Measurements from ENCODE around the gene ZPLD1. TPM values are rescaled to one million over a fixed set of nuclear protein-coding genes. Genes with fewer than 3 reads are reported as not detected.

ZPLD1 gene
- total RNA-seq, 4 donors from 2014 or later, result 0.26 TPM; not detected in 3

DNA sequence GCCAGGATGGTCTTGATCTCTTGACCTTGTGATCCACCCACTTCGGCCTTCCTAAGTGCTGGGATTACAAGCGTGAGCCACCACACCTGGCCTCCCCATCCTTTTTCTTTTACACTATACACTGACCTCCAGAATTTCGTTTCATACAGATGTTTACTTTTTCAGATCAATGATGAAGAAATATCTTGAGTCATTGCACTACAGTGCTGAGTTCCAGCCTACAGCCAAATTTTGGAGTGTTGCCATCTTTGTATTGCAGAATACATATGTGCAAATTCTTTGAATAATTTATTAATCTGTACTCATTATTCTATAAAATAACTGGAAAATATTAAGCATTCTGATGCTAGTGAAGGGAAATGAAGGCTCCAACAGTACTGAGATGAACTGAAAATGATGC, 12.5 kb downstream of the ZPLD1 start:
- 51% methylated on average over 3 of the region's 3 CpGs for WGBS
- Histone ChIP-seq H3K4me1 (no peaks in the 10 kb centered on the region), H3K27ac (replicated peaks in 1 of 4) (no peak overlapping the region), H3K4me3 (no peak overlapping the region), H3K9me3 (no peaks in the 10 kb centered on the region), H3K36me3 (no peaks in the 10 kb centered on the region), H3K27me3 (no peaks in the 10 kb centered on the region)
- intact Hi-C loops (cut with DNase I), result no loop called here
- TF ChIP-seq, protein P1, sequence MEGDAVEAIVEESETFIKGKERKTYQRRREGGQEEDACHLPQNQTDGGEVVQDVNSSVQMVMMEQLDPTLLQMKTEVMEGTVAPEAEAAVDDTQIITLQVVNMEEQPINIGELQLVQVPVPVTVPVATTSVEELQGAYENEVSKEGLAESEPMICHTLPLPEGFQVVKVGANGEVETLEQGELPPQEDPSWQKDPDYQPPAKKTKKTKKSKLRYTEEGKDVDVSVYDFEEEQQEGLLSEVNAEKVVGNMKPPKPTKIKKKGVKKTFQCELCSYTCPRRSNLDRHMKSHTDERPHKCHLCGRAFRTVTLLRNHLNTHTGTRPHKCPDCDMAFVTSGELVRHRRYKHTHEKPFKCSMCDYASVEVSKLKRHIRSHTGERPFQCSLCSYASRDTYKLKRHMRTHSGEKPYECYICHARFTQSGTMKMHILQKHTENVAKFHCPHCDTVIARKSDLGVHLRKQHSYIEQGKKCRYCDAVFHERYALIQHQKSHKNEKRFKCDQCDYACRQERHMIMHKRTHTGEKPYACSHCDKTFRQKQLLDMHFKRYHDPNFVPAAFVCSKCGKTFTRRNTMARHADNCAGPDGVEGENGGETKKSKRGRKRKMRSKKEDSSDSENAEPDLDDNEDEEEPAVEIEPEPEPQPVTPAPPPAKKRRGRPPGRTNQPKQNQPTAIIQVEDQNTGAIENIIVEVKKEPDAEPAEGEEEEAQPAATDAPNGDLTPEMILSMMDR (IDR thresholded peaks at IDR 0.05), result no peak
- TF ChIP-seq EP300 (IDR thresholded peaks at IDR 0.05), result no peak
- no peak for TF ChIP-seq POLR2A (IDR thresholded peaks at IDR 0.05; ENCODE audit: low read depth)
- no peak for TF ChIP-seq POLR2AphosphoS5 (IDR thresholded peaks at IDR 0.05)
- DNase-seq (ENCODE audit: extremely low spot score), result no peak

DNA sequence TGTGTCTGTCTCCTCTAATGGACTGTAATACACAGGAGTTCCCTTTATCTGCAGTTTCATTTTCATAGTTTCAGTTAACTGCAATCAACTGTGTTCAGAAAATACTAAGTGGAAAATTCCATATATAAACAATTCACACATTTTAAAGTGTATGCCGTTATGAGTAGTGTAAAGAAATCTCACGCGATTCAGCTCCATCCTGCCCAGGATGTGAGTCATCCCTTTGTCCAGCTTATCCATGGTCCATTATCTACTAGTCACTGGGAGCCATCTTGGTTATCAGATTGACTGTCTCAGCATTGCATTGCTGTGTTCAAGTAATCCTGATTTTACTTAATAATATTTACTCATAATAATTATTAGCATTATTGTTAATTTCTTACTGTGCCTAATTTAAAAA, 14.5 kb downstream of the ZPLD1 start:
- 80% methylated on average over 3 of the region's 3 CpGs for WGBS
- Histone ChIP-seq H3K27ac (replicated peaks in 1 of 4) (no peak overlapping the region), H3K27me3 (no peaks in the 10 kb centered on the region), H3K36me3 (no peaks in the 10 kb centered on the region), H3K9me3 (no peaks in the 10 kb centered on the region), H3K4me3 (no peak overlapping the region), H3K4me1 (no peaks in the 10 kb centered on the region)
- DNase-seq (ENCODE audit: extremely low spot score), result no peak
- intact Hi-C loops (cut with DNase I), result no loop called here
- no peak for TF ChIP-seq POLR2A (IDR thresholded peaks at IDR 0.05; ENCODE audit: low read depth)

DNA sequence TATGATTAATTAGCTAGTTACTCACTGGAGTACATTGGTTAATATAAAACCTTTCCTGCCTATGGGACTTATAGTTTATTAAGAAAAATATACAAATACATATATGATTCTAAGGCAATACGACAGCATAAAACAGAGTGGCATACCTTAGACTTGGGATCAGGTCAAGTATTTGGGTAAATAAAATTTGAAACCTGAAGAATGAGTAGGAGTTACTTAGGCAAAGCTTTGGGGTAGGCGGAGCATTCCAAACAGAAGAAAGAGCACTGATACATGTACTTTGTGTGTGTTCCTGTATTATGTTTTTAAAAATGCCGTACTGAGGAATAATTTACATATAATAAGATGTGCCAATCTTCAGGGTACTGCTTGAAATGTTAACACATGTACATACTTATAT, 15.1 kb downstream of the ZPLD1 start:
- intact Hi-C loops (cut with DNase I), result no loop called here
- 90% methylated on average over 3 of the region's 3 CpGs for WGBS

DNA sequence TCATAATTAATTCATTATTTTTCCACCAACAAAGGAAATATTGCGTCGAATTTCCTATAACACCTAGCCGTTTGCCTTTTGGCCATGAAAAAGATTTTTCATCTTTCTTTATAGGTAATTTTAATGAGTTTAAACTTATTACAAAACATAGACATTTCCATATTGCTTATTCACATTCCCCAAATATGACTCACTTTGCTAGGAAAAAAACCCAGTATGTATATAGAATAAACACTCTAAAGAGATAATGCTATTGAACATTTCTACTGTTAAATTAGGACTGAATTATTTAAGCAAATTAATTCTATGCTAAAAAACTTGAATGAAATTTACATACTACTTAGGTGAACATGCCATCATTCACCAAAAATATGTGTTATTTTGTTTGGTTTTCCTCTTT, 16.2 kb downstream of the ZPLD1 start:
- no peak for DNase-seq (ENCODE audit: extremely low spot score)
- 93% methylated on average over 3 of the region's 3 CpGs for WGBS
- TF ChIP-seq POLR2AphosphoS5 (IDR thresholded peaks at IDR 0.05), result no peak
- TF ChIP-seq, protein P1 (IDR thresholded peaks at IDR 0.05), result no peak
- no peak for TF ChIP-seq EP300 (IDR thresholded peaks at IDR 0.05)
- TF ChIP-seq POLR2A (IDR thresholded peaks at IDR 0.05; ENCODE audit: low read depth), result no peak
- no peak overlapping the region for H3K27ac ChIP-seq (replicated peaks in 1 of 4)
- H3K4me1 ChIP-seq, result no peaks in the 10 kb centered on the region
- no peaks in the 10 kb centered on the region for H3K36me3 ChIP-seq
- H3K27me3 ChIP-seq, result no peaks in the 10 kb centered on the region
- H3K9me3 ChIP-seq, result no peaks in the 10 kb centered on the region
- intact Hi-C loops (cut with DNase I), result no loop called here
- H3K4me3 ChIP-seq, result no peak overlapping the region

More for the DNA sequence above, 15.1 kb downstream of the ZPLD1 start:
- no peaks in the 10 kb centered on the region for H3K9me3 ChIP-seq
- H3K4me1 ChIP-seq, result no peaks in the 10 kb centered on the region
- no peaks in the 10 kb centered on the region for H3K36me3 ChIP-seq
- no peak for DNase-seq (ENCODE audit: extremely low spot score)
- TF ChIP-seq EP300 (IDR thresholded peaks at IDR 0.05), result no peak
- TF ChIP-seq POLR2A (IDR thresholded peaks at IDR 0.05; ENCODE audit: low read depth), result no peak
- TF ChIP-seq, protein P1 (IDR thresholded peaks at IDR 0.05), result no peak
- TF ChIP-seq POLR2AphosphoS5 (IDR thresholded peaks at IDR 0.05), result no peak
- H3K4me3 ChIP-seq, result no peak overlapping the region
- no peaks in the 10 kb centered on the region for H3K27me3 ChIP-seq
- no peak overlapping the region for H3K27ac ChIP-seq (replicated peaks in 1 of 4)

DNA sequence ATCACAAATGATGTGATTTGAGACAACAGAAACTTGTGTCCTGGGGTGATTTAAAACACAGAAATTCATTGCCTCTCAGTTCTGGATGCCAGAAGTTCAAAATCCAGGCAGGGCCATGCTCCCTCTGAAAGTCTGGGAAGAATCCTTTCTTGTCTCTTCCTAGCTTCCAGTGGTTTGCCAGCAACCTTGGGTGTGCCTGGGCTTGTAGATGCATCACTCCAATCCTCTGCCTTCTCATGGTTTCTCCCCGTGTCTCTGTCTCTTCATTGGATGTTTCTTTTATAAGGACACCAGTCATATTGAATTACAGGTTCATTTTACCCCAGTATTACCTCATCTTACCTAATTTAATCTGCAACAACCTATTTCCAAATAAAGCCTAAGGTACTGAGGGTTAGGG, 16.7 kb downstream of the ZPLD1 start:
- TF ChIP-seq, protein P1 (IDR thresholded peaks at IDR 0.05), result no peak
- no peak for TF ChIP-seq POLR2A (IDR thresholded peaks at IDR 0.05; ENCODE audit: low read depth)
- TF ChIP-seq EP300 (IDR thresholded peaks at IDR 0.05), result no peak
- TF ChIP-seq POLR2AphosphoS5 (IDR thresholded peaks at IDR 0.05), result no peak
- no peak for DNase-seq (ENCODE audit: extremely low spot score)
- no peaks in the 10 kb centered on the region for H3K4me1 ChIP-seq

More for the DNA sequence above, 16.7 kb downstream of the ZPLD1 start:
- Histone ChIP-seq H3K4me3 (no peak overlapping the region), H3K36me3 (no peaks in the 10 kb centered on the region), H3K27me3 (no peaks in the 10 kb centered on the region), H3K27ac (replicated peaks in 1 of 4) (no peak overlapping the region), H3K9me3 (no peaks in the 10 kb centered on the region)
- WGBS, result 81% methylated on average over 1 of the region's 1 CpG
- intact Hi-C loops (cut with DNase I), result no loop called here

All from esophagus muscularis mucosa (tissue), 4 donors.